Measurements from ENCODE around the gene HELZ. TPM values are rescaled to one million over a fixed set of nuclear protein-coding genes. Genes with fewer than 3 reads are reported as not detected.
A peak's percentile ranks its signal among the peaks of the same experiment; 100 is the strongest.

Gene HELZ
- total RNA-seq, 6 donors from 2014 or later: 52.1 to 166 (median 60.8) TPM

DNA sequence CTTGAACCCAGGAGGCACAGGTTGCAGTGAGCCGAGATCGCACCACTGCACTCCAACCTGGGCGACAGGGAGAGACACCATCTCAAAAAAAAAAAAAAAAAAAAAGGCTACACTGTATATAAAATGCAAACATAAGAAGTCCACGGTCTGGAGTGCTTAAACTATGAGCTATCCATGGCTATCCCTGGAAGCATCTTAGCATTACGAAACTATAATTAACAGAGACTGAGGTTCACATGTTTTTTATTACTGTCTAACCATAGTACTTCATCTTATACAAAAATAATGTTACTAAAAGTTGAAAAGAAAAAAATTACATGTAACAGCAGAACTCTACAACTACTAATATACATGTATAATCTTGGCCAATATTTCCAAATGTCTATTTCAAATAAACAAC lies 32.8 kb downstream of the HELZ start:
- ATAC-seq (ENCODE audit: low FRiP score in 2 of 2) (no peak), DNase-seq (no peak)
- no peak overlapping the region for H3K27ac ChIP-seq
- H3K27me3 ChIP-seq: no peaks in the 10 kb centered on the region
- 84 to 92% methylated on average over 5 of the region's 5 CpGs for WGBS, 2 donors
- TF ChIP-seq POLR2A (IDR thresholded peaks at IDR 0.05) (no peak), EP300 (IDR thresholded peaks at IDR 0.05) (no peak), POLR2AphosphoS5 (IDR thresholded peaks at IDR 0.05) (no peak)
- TF ChIP-seq, protein P1, sequence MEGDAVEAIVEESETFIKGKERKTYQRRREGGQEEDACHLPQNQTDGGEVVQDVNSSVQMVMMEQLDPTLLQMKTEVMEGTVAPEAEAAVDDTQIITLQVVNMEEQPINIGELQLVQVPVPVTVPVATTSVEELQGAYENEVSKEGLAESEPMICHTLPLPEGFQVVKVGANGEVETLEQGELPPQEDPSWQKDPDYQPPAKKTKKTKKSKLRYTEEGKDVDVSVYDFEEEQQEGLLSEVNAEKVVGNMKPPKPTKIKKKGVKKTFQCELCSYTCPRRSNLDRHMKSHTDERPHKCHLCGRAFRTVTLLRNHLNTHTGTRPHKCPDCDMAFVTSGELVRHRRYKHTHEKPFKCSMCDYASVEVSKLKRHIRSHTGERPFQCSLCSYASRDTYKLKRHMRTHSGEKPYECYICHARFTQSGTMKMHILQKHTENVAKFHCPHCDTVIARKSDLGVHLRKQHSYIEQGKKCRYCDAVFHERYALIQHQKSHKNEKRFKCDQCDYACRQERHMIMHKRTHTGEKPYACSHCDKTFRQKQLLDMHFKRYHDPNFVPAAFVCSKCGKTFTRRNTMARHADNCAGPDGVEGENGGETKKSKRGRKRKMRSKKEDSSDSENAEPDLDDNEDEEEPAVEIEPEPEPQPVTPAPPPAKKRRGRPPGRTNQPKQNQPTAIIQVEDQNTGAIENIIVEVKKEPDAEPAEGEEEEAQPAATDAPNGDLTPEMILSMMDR (IDR thresholded peaks at IDR 0.05): no peak
- no peak overlapping the region for H3K4me3 ChIP-seq
- peaks cover 20 to 38% (median 31%) of the 10 kb centered on the region in 4 donors for H3K4me1 ChIP-seq
- H3K9me3 ChIP-seq: no peaks in the 10 kb centered on the region
- peaks cover 0 to 19% (median 2%) of the 10 kb centered on the region in 4 donors for H3K36me3 ChIP-seq

DNA sequence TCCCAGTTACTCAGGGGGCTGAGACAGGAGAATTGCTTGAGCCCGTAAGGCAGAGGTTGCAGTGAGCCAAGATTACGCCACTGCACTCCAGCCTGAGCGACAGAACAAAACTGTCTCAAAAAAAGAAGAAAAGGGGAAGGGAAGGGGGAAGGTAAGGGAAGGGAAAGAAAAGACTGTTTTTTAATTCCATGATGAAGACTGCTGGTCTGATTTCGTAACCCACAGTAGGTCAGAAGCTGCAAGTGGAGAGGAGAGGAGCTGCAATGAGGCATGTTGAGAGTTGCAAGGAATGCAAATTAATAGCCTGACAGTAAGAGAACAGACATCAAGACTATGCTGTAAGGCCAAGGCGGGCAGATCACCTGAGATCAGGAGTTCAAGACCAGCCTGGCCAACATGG lies 33.3 kb downstream of the HELZ start:
- H3K4me1 ChIP-seq: peaks cover 17 to 34% (median 26%) of the 10 kb centered on the region in 4 donors
- H3K4me3 ChIP-seq: no peak overlapping the region
- no peak for ATAC-seq (ENCODE audit: low FRiP score in 2 of 2)
- H3K27me3 ChIP-seq: no peaks in the 10 kb centered on the region
- DNase-seq: no peak
- WGBS, 2 donors: 63 to 84% methylated on average over 5 of the region's 5 CpGs
- TF ChIP-seq POLR2AphosphoS5 (IDR thresholded peaks at IDR 0.05): no peak
- TF ChIP-seq, protein P1 (IDR thresholded peaks at IDR 0.05): no peak
- TF ChIP-seq EP300 (IDR thresholded peaks at IDR 0.05): no peak
- TF ChIP-seq POLR2A (IDR thresholded peaks at IDR 0.05): no peak
- H3K36me3 ChIP-seq: peaks cover 0 to 17% (median 0%) of the 10 kb centered on the region in 4 donors
- H3K27ac ChIP-seq: peak overlapping the region in 2 of 4 donors; percentile 3 to 9
- no peaks in the 10 kb centered on the region for H3K9me3 ChIP-seq

DNA sequence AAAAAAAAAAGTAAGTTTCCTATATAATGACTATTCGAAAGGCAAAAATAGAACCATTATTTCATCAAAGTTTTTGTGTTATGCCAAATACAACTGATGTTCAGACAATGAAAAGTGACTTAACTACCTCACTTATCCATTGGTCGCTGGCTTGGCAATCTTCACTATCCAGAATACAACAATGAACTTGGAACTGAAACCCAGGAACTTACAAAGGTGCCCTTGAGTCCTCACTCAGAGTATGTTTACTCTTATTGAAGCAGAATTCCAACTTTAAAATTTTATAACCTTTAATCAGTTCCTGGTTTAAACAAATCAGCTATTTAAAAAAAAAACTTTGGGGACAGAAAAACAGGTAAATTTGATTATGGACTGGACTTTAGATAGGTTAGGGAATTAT lies 34.1 kb downstream of the HELZ start:
- Histone ChIP-seq H3K27me3 (no peaks in the 10 kb centered on the region), H3K27ac (no peak overlapping the region), H3K36me3 (peaks cover 0 to 15% (median 0%) of the 10 kb centered on the region in 4 donors), H3K9me3 (no peaks in the 10 kb centered on the region), H3K4me1 (peaks cover 9 to 26% (median 18%) of the 10 kb centered on the region in 4 donors), H3K4me3 (no peak overlapping the region)
- TF ChIP-seq EP300 (IDR thresholded peaks at IDR 0.05) (no peak), POLR2AphosphoS5 (IDR thresholded peaks at IDR 0.05) (no peak), POLR2A (IDR thresholded peaks at IDR 0.05) (no peak)
- TF ChIP-seq, protein P1 (IDR thresholded peaks at IDR 0.05): no peak
- ATAC-seq (ENCODE audit: low FRiP score in 2 of 2) (no peak), DNase-seq (no peak)
- 86 to 87% methylated on average over 2 of the region's 2 CpGs for WGBS, 2 donors

DNA sequence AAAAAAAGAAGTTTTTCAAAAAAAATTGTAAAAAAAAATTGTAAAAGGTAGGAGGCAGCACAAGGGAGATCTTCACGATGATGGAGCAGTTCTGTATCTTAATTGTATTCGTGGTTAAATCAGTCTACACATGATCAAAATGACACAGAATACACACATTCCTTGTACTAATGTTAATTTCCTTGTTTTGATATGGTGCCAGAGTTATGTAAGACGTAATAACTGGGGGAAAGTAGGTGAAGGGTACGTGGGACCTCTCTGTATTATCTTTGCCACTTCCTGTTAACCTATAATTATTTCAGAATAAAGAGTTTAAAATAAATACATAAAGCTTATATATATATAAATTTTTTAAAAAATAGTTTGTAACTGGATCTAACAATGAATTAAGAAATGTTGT lies 36.8 kb downstream of the HELZ start:
- Histone ChIP-seq H3K4me3 (no peak overlapping the region), H3K27me3 (no peaks in the 10 kb centered on the region), H3K27ac (no peak overlapping the region), H3K9me3 (no peaks in the 10 kb centered on the region), H3K36me3 (peaks cover 0 to 1% (median 0%) of the 10 kb centered on the region in 4 donors), H3K4me1 (peaks cover 6 to 22% (median 14%) of the 10 kb centered on the region in 4 donors)
- 41 to 56% methylated on average over 4 of the region's 4 CpGs for WGBS, 2 donors
- DNase-seq: no peak
- no peak for ATAC-seq (ENCODE audit: low FRiP score in 2 of 2)
- TF ChIP-seq, protein P1 (IDR thresholded peaks at IDR 0.05): no peak
- TF ChIP-seq EP300 (IDR thresholded peaks at IDR 0.05): no peak
- no peak for TF ChIP-seq POLR2A (IDR thresholded peaks at IDR 0.05)

DNA sequence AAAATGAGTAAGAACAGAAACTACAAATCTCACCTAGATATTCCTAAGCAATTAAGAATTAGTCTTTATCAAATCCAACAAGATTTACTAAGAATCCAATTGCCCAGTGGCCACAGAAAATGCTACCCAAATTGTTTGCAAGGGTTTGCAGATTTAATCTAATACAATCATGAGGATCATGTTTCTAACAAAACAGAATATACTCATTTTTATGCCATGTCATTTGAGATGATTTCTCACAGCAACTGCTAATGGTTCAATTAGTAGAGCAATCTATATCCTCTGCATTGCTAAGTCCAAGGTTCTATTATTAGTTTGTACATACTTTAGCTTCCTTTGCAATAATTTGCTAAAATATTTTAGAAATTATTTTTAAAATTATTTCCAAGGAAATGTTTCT lies 41.2 kb downstream of the HELZ start:
- Histone ChIP-seq H3K27me3 (no peaks in the 10 kb centered on the region), H3K36me3 (peaks cover 11 to 37% (median 21%) of the 10 kb centered on the region in 4 donors), H3K9me3 (no peaks in the 10 kb centered on the region), H3K27ac (no peak overlapping the region), H3K4me3 (no peak overlapping the region), H3K4me1 (peaks cover 0 to 9% (median 1%) of the 10 kb centered on the region in 4 donors)
- no peak for TF ChIP-seq EP300 (IDR thresholded peaks at IDR 0.05)
- TF ChIP-seq, protein P1 (IDR thresholded peaks at IDR 0.05): no peak
- no peak for TF ChIP-seq POLR2AphosphoS5 (IDR thresholded peaks at IDR 0.05)
- no peak for TF ChIP-seq POLR2A (IDR thresholded peaks at IDR 0.05)
- DNase-seq: no peak
- no peak for ATAC-seq (ENCODE audit: low FRiP score in 2 of 2)
